Tibial nerve (tissue), 4 donors: ENCODE results near the gene FAF2. TPM values are rescaled to one million over a fixed set of nuclear protein-coding genes. Genes with fewer than 3 reads are reported as not detected.

Experiments used
- DNase-seq, 2 donors: peaks; one replicate each; pipeline ENCODE4 v3.0.0-alpha.2; 2019; ENCODE audit warnings: low spot score in 2 of 2
- H3K27ac ChIP-seq, 4 donors: fragments of 200-600 bp; sonication (generic) in 3 of 4; one replicate each; pipeline ENCODE4 v1.5.1; 2017 to 2019; ENCODE audit warnings: mild to moderate bottlenecking in 1 of 4
- H3K27me3 ChIP-seq, 2 donors: fragments of 200-600 bp; sonication (generic) in 1 of 2; one replicate each; pipeline versions ENCODE4 v1.5.1 to v1.6.0; 2017 to 2019
- H3K36me3 ChIP-seq, 3 donors: fragments of 200-600 bp; sonication (generic); one replicate each; pipeline ENCODE4 v1.5.1; 2018 to 2019
- H3K4me1 ChIP-seq, 4 donors: fragments of 200-600 bp; sonication (generic) in 3 of 4; one replicate each; pipeline ENCODE4 v1.5.1; 2017 to 2019
- H3K4me3 ChIP-seq, 4 donors: fragments of 200-600 bp; sonication (generic) in 3 of 4; one replicate each; pipeline ENCODE4 v1.5.1; 2017 to 2019; ENCODE audit warnings: mild to moderate bottlenecking in 1 of 4, moderate library complexity in 1 of 4
- H3K9me3 ChIP-seq, 4 donors: fragments of 200-600 bp; sonication (generic) in 3 of 4; one replicate each; pipeline ENCODE4 v1.5.1; 2017 to 2019
- EP300 ChIP-seq, 2 donors: sonication (generic); formaldehyde crosslinking; IDR thresholded peaks; one replicate each; pipeline ENCODE4 v1.6.1; 2017; ENCODE audit warnings: antibody characterized with exemption in 2 of 2, mild to moderate bottlenecking in 1 of 2
- POLR2A ChIP-seq, 2 donors: fragments of 450-650 bp; IDR thresholded peaks; one replicate each; pipeline ENCODE4 v1.6.1; 2017; ENCODE audit warnings: antibody characterized with exemption in 2 of 2, mild to moderate bottlenecking in 2 of 2, moderate library complexity in 2 of 2
- WGBS, 2 donors: methylation state at CpG; one replicate each; pipeline ENCODE4 v1.1.5; 2018; 5-methylcytosine and 5-hydroxymethylcytosine counted together
- total RNA-seq, 4 donors: library from RNA; depleted of rRNA; stranded (reverse); fragments of >200 nt; gene quantifications; one replicate each; pipeline ENCODE4 v1.1.0, GENCODE V29; 2016
- TF ChIP-seq, protein P1 (sequence below), 5 experiments: fragments of 200-600 bp in 3 of 5; fragments of 450-650 bp in 2 of 5; sonication (generic) in 3 of 5; IDR thresholded peaks; one replicate each; pipeline ENCODE4 v1.5.1; 2016 to 2019; ENCODE audit warnings: antibody characterized with exemption in 5 of 5, mild to moderate bottlenecking in 3 of 5, moderate library complexity in 2 of 5

Gene FAF2
- total RNA-seq, 4 donors from 2014 or later, result 23.0 to 30.8 (median 29.4) TPM

DNA sequence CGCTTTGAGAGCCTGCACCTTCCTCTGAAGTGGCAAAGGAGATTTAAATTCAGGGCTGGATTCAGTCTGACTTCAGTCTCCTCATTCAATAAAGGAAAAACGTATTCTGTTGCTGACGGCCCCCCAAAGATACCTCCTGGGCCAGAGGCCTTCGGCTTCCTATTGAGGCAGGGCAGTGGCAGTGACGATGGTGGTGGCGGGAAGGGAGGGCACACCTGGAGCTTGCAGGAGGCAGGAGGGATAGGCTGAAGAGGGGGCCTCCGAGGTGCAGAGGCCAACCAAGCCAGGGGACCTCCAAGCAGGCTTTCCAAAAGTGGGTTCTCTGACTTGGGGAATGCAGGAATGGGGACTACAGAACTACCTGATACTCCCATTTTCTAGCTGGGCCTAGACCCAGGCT is 73.1 kb downstream of the FAF2 start:
- H3K4me3 ChIP-seq, result no peak overlapping the region
- DNase-seq, result no peak
- WGBS, 2 donors, result 75 to 83% methylated on average over 7 of the region's 7 CpGs
- no peaks in the 10 kb centered on the region for H3K4me1 ChIP-seq
- peaks cover 0 to 7% (median 0%) of the 10 kb centered on the region in 3 donors for H3K36me3 ChIP-seq
- H3K27me3 ChIP-seq, result no peaks in the 10 kb centered on the region
- no peaks in the 10 kb centered on the region for H3K9me3 ChIP-seq
- no peak overlapping the region for H3K27ac ChIP-seq
- TF ChIP-seq, protein P1, sequence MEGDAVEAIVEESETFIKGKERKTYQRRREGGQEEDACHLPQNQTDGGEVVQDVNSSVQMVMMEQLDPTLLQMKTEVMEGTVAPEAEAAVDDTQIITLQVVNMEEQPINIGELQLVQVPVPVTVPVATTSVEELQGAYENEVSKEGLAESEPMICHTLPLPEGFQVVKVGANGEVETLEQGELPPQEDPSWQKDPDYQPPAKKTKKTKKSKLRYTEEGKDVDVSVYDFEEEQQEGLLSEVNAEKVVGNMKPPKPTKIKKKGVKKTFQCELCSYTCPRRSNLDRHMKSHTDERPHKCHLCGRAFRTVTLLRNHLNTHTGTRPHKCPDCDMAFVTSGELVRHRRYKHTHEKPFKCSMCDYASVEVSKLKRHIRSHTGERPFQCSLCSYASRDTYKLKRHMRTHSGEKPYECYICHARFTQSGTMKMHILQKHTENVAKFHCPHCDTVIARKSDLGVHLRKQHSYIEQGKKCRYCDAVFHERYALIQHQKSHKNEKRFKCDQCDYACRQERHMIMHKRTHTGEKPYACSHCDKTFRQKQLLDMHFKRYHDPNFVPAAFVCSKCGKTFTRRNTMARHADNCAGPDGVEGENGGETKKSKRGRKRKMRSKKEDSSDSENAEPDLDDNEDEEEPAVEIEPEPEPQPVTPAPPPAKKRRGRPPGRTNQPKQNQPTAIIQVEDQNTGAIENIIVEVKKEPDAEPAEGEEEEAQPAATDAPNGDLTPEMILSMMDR (IDR thresholded peaks at IDR 0.05), result no peak
- TF ChIP-seq EP300 (IDR thresholded peaks at IDR 0.05), result no peak
- no peak for TF ChIP-seq POLR2A (IDR thresholded peaks at IDR 0.05)

DNA sequence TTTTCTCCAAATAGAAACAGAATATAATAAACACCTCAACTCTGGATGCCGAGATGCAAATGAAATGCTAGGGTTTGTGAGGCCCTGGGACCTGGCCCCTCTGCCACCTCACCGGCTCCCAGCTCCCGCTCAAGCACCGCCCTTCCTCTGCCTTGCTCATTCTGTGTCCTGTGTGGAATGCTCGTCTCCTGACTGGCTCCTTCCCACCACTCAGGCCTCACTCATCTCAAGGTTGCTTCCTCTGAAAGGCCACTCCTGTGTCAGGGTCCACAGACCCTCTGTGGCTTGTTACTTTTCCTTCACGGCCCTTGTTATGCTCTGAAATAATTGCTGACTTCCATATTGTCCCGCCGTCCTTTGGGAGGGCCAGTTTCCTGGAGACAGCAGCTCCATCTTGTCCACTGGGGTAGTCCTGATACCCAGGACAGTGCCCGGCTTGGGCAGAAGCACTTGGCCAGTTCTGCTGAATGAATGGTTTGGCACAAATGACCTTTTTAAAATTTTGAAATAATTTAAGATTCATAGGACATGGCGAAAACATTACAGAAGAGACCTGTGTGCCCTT is 73.6 kb downstream of the FAF2 start:
- Histone ChIP-seq H3K27me3 (no peaks in the 10 kb centered on the region), H3K4me1 (no peaks in the 10 kb centered on the region), H3K36me3 (peaks cover 0 to 11% (median 0%) of the 10 kb centered on the region in 3 donors), H3K4me3 (no peak overlapping the region), H3K27ac (no peak overlapping the region), H3K9me3 (no peaks in the 10 kb centered on the region)
- no peak for TF ChIP-seq POLR2A (IDR thresholded peaks at IDR 0.05)
- no peak for TF ChIP-seq EP300 (IDR thresholded peaks at IDR 0.05)
- TF ChIP-seq, protein P1 (IDR thresholded peaks at IDR 0.05), result no peak
- WGBS, 2 donors, result 57 to 79% methylated on average over 10 of the region's 10 CpGs
- no peak for DNase-seq

DNA sequence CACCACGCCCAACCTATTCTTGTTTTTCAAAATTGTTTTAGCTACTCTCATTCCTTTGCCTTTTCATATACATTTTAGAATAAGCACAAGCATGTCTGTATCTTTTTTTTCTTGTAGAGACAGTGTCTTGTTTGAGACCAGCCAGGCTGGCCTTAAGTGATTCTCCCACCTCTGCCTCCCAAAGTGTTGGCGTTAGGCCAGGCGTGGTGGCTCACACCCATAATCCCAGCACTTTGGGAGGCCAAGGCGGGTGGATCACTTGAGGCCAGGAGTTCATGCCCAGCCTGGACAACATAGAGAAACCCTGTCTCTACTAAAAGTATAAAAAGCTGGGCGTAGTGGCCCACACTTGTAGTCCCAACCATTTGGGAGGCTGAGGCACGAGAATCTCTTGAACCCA is 76.0 kb downstream of the FAF2 start:
- Histone ChIP-seq H3K9me3 (no peaks in the 10 kb centered on the region), H3K4me1 (peaks cover 0 to 13% (median 4%) of the 10 kb centered on the region in 4 donors), H3K27me3 (no peaks in the 10 kb centered on the region), H3K36me3 (peaks cover 0 to 35% (median 7%) of the 10 kb centered on the region in 3 donors), H3K4me3 (no peak overlapping the region), H3K27ac (no peak overlapping the region)
- TF ChIP-seq, protein P1 (IDR thresholded peaks at IDR 0.05), result no peak
- TF ChIP-seq EP300 (IDR thresholded peaks at IDR 0.05), result no peak
- TF ChIP-seq POLR2A (IDR thresholded peaks at IDR 0.05), result no peak
- no peak for DNase-seq
- 89 to 91% methylated on average over 6 of the region's 6 CpGs for WGBS, 2 donors

DNA sequence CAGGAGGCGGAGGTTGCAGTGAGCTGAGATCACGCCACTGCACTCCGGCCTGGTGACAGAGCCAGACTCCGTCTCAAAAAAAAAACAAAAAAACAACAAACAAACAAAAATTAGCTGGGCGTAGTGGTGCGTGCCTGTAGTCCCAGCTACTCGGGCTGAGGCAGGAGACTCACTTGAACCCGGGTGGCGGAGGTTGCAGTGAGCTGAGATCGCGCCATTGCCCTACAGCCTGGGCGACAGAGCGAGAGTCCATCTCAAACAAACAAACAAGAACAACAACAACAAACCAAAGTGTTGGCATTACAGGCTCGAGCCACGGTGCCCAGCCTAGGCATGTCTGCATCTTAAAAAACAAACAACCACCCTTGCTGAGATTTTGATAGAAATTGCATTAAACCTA is 76.8 kb downstream of the FAF2 start:
- no peaks in the 10 kb centered on the region for H3K27me3 ChIP-seq
- no peak overlapping the region for H3K27ac ChIP-seq
- no peak for DNase-seq
- H3K9me3 ChIP-seq, result no peaks in the 10 kb centered on the region
- 87 to 93% methylated on average over 15 of the region's 15 CpGs for WGBS, 2 donors
- peaks cover 0 to 22% (median 7%) of the 10 kb centered on the region in 4 donors for H3K4me1 ChIP-seq
- TF ChIP-seq EP300 (IDR thresholded peaks at IDR 0.05) (no peak), POLR2A (IDR thresholded peaks at IDR 0.05) (no peak)
- TF ChIP-seq, protein P1 (IDR thresholded peaks at IDR 0.05), result no peak
- H3K4me3 ChIP-seq, result no peak overlapping the region
- peaks cover 0 to 43% (median 14%) of the 10 kb centered on the region in 3 donors for H3K36me3 ChIP-seq

DNA sequence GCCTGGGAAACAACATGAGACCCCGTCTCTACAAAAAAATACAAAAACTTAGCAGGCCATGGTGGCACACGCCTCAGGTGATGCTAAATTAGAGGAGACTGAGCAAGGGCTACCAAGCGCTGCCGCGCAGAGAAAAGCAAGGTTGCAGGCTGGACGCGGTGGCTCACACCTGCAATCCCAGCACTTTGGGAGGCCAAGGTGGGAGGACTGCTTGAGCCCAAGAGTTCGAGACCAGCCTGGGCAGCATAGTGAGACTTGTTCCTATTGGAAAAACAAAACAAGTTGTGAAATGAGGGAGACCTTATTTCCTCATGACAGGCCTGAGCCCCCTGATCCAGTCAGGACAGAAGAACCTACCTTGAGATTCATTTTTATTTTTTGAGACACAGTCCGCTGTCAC is 77.5 kb downstream of the FAF2 start:
- DNase-seq, result no peak
- no peaks in the 10 kb centered on the region for H3K27me3 ChIP-seq

More for the DNA sequence above, 77.5 kb downstream of the FAF2 start:
- H3K27ac ChIP-seq, result no peak overlapping the region
- H3K36me3 ChIP-seq, result peaks cover 0 to 50% (median 14%) of the 10 kb centered on the region in 3 donors
- 92 to 94% methylated on average over 9 of the region's 9 CpGs for WGBS, 2 donors
- TF ChIP-seq, protein P1 (IDR thresholded peaks at IDR 0.05), result no peak
- TF ChIP-seq POLR2A (IDR thresholded peaks at IDR 0.05) (no peak), EP300 (IDR thresholded peaks at IDR 0.05) (no peak)
- no peaks in the 10 kb centered on the region for H3K9me3 ChIP-seq
- H3K4me1 ChIP-seq, result peaks cover 0 to 27% (median 9%) of the 10 kb centered on the region in 4 donors
- no peak overlapping the region for H3K4me3 ChIP-seq
